ENCODE results near the gene MUTYH. TPM values are rescaled to one million over a fixed set of nuclear protein-coding genes. Genes with fewer than 3 reads are reported as not detected.
"Not testable (repeated sequence)": the region's sequence is repeated elsewhere in the genome, so short reads cannot be mapped to it uniquely, and the experiment has no call there.

MUTYH gene
- total RNA-seq, 2 donors from 2014 or later, result 51.9 to 67.9 TPM

- H3K27me3 Mint-ChIP-seq (ENCODE audit: low read depth), result no peaks in the 10 kb centered on the region
- ATAC-seq (replicated peaks in 1 of 2), result no peak
- H3K4me3 Mint-ChIP-seq, result peak overlapping the region; percentile 36 to 92
- H3K36me3 Mint-ChIP-seq (ENCODE audit: insufficient read depth in 2 of 2), result no peaks in the 10 kb centered on the region
- H3K9me3 Mint-ChIP-seq, result no peaks in the 10 kb centered on the region
- H3K4me1 Mint-ChIP-seq (ENCODE audit: low read depth), result peaks cover 47% of the 10 kb centered on the region
- no peak for DNase-seq
- H3K27ac Mint-ChIP-seq, result no peak overlapping the region
Measured at GRCh38 chr1:45302505-45303150, 37.6 kb downstream of the MUTYH start.

GRCh38 chr1:45300669-45300997, 39.6 kb downstream of the MUTYH start:
- H3K36me3 Mint-ChIP-seq (ENCODE audit: insufficient read depth in 2 of 2), result no peaks in the 10 kb centered on the region
- H3K4me3 Mint-ChIP-seq, result no peak overlapping the region
- H3K9me3 Mint-ChIP-seq, result no peaks in the 10 kb centered on the region
- H3K4me1 Mint-ChIP-seq (ENCODE audit: low read depth), result peaks cover 31% of the 10 kb centered on the region
- DNase-seq, result no peak
- no peak for ATAC-seq (replicated peaks in 1 of 2)
- H3K27ac Mint-ChIP-seq, result no peak overlapping the region
- H3K27me3 Mint-ChIP-seq (ENCODE audit: low read depth), result no peaks in the 10 kb centered on the region

- Mint-ChIP-seq H3K9me3 (no peaks in the 10 kb centered on the region), H3K4me1 (ENCODE audit: low read depth) (peaks cover 26% of the 10 kb centered on the region), H3K27ac (peak overlapping the region; percentile 11), H3K36me3 (ENCODE audit: insufficient read depth in 2 of 2) (no peaks in the 10 kb centered on the region), H3K27me3 (ENCODE audit: low read depth) (no peaks in the 10 kb centered on the region), H3K4me3 (no peak overlapping the region)
- no peak for ATAC-seq (replicated peaks in 1 of 2)
- DNase-seq, result peak; percentile 40
Measured at GRCh38 chr1:45299981-45300668, 40.1 kb downstream of the MUTYH start.

- no peaks in the 10 kb centered on the region for H3K9me3 Mint-ChIP-seq
- H3K4me3 Mint-ChIP-seq, result no peak overlapping the region
- H3K4me1 Mint-ChIP-seq (ENCODE audit: low read depth), result peaks cover 18% of the 10 kb centered on the region
- no peaks in the 10 kb centered on the region for H3K27me3 Mint-ChIP-seq (ENCODE audit: low read depth)
- no peaks in the 10 kb centered on the region for H3K36me3 Mint-ChIP-seq (ENCODE audit: insufficient read depth in 2 of 2)
- H3K27ac Mint-ChIP-seq, result no peak overlapping the region
- DNase-seq (no peak), ATAC-seq (replicated peaks in 1 of 2) (no peak)
Measured at GRCh38 chr1:45299296-45299695, 40.9 kb downstream of the MUTYH start.

GRCh38 chr1:45297666-45298356, 42.4 kb downstream of the MUTYH start:
- ATAC-seq (replicated peaks in 1 of 2), result no peak

GRCh38 chr1:45291716-45292115, 48.5 kb downstream of the MUTYH start:
- Mint-ChIP-seq H3K27me3 (ENCODE audit: low read depth) (no peaks in the 10 kb centered on the region), H3K36me3 (ENCODE audit: insufficient read depth in 2 of 2) (no peaks in the 10 kb centered on the region), H3K27ac (no peak overlapping the region), H3K4me1 (ENCODE audit: low read depth) (no peaks in the 10 kb centered on the region), H3K4me3 (no peak overlapping the region), H3K9me3 (peaks cover 0 to 5% of the 10 kb centered on the region in 2 donors)
- ATAC-seq (replicated peaks in 1 of 2) (no peak), DNase-seq (no peak)

More at GRCh38 chr1:45297666-45298356, 42.4 kb downstream of the MUTYH start:
- Mint-ChIP-seq H3K4me1 (ENCODE audit: low read depth) (peaks cover 14% of the 10 kb centered on the region), H3K27me3 (ENCODE audit: low read depth) (no peaks in the 10 kb centered on the region), H3K27ac (no peak overlapping the region), H3K36me3 (ENCODE audit: insufficient read depth in 2 of 2) (no peaks in the 10 kb centered on the region), H3K9me3 (peaks cover 0 to 3% of the 10 kb centered on the region in 2 donors), H3K4me3 (no peak overlapping the region)
- no peak for DNase-seq

GRCh38 chr1:45291002-45291401, 49.2 kb downstream of the MUTYH start:
- H3K27ac Mint-ChIP-seq; H3K4me3 Mint-ChIP-seq; H3K36me3 Mint-ChIP-seq (ENCODE audit: insufficient read depth in 2 of 2); H3K4me1 Mint-ChIP-seq (ENCODE audit: low read depth); DNase-seq; ATAC-seq (replicated peaks in 1 of 2); H3K27me3 Mint-ChIP-seq (ENCODE audit: low read depth); H3K9me3 Mint-ChIP-seq: not testable (repeated sequence)

GRCh38 chr1:45286521-45286920, 53.7 kb downstream of the MUTYH start:
- not testable (repeated sequence) for H3K4me1 Mint-ChIP-seq (ENCODE audit: low read depth); H3K27me3 Mint-ChIP-seq (ENCODE audit: low read depth); DNase-seq; H3K4me3 Mint-ChIP-seq; H3K9me3 Mint-ChIP-seq; ATAC-seq (replicated peaks in 1 of 2); H3K36me3 Mint-ChIP-seq (ENCODE audit: insufficient read depth in 2 of 2); H3K27ac Mint-ChIP-seq

GRCh38 chr1:45284858-45285257, 55.4 kb downstream of the MUTYH start:
- ATAC-seq (replicated peaks in 1 of 2); H3K9me3 Mint-ChIP-seq; H3K27me3 Mint-ChIP-seq (ENCODE audit: low read depth); H3K4me3 Mint-ChIP-seq; DNase-seq; H3K4me1 Mint-ChIP-seq (ENCODE audit: low read depth); H3K27ac Mint-ChIP-seq; H3K36me3 Mint-ChIP-seq (ENCODE audit: insufficient read depth in 2 of 2): not testable (repeated sequence)

GRCh38 chr1:45282351-45282750, 57.9 kb downstream of the MUTYH start:
- no peaks in the 10 kb centered on the region for H3K4me1 Mint-ChIP-seq (ENCODE audit: low read depth)
- no peak overlapping the region for H3K4me3 Mint-ChIP-seq
- H3K36me3 Mint-ChIP-seq (ENCODE audit: insufficient read depth in 2 of 2), result no peaks in the 10 kb centered on the region
- H3K27ac Mint-ChIP-seq, result no peak overlapping the region
- no peaks in the 10 kb centered on the region for H3K27me3 Mint-ChIP-seq (ENCODE audit: low read depth)
- DNase-seq (no peak), ATAC-seq (replicated peaks in 1 of 2) (no peak)
- peaks cover under 1 to 1% of the 10 kb centered on the region in 2 donors for H3K9me3 Mint-ChIP-seq

Other genes with a start within 250 kb of the MUTYH start
- gene ZSWIM5, start 133.8 kb downstream of the MUTYH start, total RNA-seq, result 1 to 10 TPM; 1.1 to 2.1 TPM
- 1 to 10 TPM; 4.5 to 5.9 TPM for gene HPDL, start 13.5 kb downstream of the MUTYH start, total RNA-seq
- 10 to 100 TPM; 23.9 to 34.4 TPM for gene TOE1, start 270 bp downstream of the MUTYH start, total RNA-seq
- 1 to 10 TPM; 5.9 to 8.8 TPM for gene TESK2, start 150.7 kb upstream of the MUTYH start, total RNA-seq
- gene CCDC163, start 159.6 kb upstream of the MUTYH start, total RNA-seq, result 10 to 100 TPM; 15.2 to 15.5 TPM
- 1 to 10 TPM; 3.4 to 4.7 TPM for gene MMACHC, start 159.9 kb upstream of the MUTYH start, total RNA-seq
- gene PRDX1, start 181.4 kb upstream of the MUTYH start, total RNA-seq, result 100 to 1,000 TPM; 128 to 146 TPM
- 100 to 1,000 TPM; 155 to 178 TPM for gene AKR1A1, start 210.4 kb upstream of the MUTYH start, total RNA-seq
- 100 to 1,000 TPM; 214 to 241 TPM for gene NASP, start 243.6 kb upstream of the MUTYH start, total RNA-seq

Data from activated T-cell treated with anti-CD3 and anti-CD28 coated beads, Interleukin-2, amount 50 U/mL, for 72 hours (primary cell).